ENCODE data around the gene MAT2B. TPM values are rescaled to one million over a fixed set of nuclear protein-coding genes. Genes with fewer than 3 reads are reported as not detected.

Gene MAT2B
- total RNA-seq, 2 donors from 2014 or later, result 63.4 to 86.7 TPM

DNA sequence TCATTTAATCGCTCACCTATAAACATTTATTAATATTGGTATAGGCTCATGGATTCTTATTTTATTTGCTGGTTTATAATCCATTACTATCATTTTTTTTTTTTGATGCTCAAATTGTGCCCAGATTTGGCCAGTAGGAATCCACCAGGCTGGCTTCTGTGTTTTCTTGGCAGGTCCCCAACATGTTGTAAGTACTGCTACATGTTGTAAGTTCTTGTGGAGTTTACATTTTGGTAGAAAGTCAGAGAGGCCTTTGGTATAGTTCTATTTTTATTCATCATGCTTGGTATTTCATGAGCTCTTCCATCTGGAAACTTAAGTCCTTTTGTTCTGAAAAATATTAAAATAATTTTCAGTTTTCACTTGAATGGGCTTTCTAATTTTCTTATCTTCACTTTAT is 47.1 kb downstream of the MAT2B start:
- intact Hi-C loops (cut with DNase I), result no loop called here

DNA sequence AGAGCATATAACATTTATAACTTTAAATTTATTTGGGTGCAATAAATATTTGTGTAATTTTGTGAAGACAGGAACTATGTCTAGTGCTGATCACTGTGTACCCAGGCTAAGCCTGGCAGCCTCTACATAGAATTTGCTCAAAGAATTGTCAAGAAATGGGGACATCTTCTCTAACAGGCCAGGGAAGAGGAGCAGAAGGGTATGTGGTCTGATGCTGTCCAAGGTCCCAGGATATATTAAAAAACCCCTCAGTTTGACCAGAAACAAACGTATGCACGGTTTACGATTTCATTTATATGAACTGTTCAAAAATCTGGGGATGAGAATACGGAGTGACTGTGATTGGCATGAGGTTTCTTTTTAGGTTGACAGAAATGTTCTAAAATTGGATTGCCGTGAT is 55.9 kb downstream of the MAT2B start:
- intact Hi-C loops (cut with DNase I), result loop anchor here (10.0 kb wide), 1 partner anchor 913 kb away; no protein-coding TSS in a partner anchor
- DNase-seq, result no peak
- H3K4me1 ChIP-seq, result no peaks in the 10 kb centered on the region

More for the DNA sequence above, 47.1 kb downstream of the MAT2B start:
- DNase-seq, result no peak
- H3K9ac ChIP-seq (ENCODE audit: low read depth in 2 of 2, low read length in 2 of 2), result no peak overlapping the region
- TF ChIP-seq, protein P1, sequence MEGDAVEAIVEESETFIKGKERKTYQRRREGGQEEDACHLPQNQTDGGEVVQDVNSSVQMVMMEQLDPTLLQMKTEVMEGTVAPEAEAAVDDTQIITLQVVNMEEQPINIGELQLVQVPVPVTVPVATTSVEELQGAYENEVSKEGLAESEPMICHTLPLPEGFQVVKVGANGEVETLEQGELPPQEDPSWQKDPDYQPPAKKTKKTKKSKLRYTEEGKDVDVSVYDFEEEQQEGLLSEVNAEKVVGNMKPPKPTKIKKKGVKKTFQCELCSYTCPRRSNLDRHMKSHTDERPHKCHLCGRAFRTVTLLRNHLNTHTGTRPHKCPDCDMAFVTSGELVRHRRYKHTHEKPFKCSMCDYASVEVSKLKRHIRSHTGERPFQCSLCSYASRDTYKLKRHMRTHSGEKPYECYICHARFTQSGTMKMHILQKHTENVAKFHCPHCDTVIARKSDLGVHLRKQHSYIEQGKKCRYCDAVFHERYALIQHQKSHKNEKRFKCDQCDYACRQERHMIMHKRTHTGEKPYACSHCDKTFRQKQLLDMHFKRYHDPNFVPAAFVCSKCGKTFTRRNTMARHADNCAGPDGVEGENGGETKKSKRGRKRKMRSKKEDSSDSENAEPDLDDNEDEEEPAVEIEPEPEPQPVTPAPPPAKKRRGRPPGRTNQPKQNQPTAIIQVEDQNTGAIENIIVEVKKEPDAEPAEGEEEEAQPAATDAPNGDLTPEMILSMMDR (IDR thresholded peaks at IDR 0.05), result no peak
- no peaks in the 10 kb centered on the region for H3K36me3 ChIP-seq
- H3K27me3 ChIP-seq, result no peaks in the 10 kb centered on the region
- H3K27ac ChIP-seq, result no peak overlapping the region
- no peak overlapping the region for H3K4me3 ChIP-seq
- H3K4me1 ChIP-seq, result no peaks in the 10 kb centered on the region
- H3K9me3 ChIP-seq, result no peaks in the 10 kb centered on the region

DNA sequence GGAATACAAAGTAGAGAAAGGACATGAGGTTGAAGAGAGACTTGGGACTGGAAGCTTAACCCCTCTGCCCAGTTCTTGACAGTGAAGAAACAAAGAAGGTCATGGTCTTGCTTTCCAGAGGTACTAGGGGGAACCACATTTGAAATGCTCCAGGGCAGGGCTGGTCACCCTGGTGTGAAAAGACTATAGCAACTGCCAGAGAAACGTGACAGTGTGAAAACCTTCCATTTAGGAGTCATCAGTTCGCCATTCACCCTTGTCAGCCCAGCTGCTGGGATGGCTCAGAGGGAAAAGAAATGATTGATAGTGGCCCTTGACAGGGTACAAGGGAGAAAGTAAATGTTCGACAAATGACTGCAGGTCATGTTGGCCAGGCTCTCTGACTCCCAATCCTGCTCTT is 56.7 kb downstream of the MAT2B start:
- no peaks in the 10 kb centered on the region for H3K9me3 ChIP-seq
- no peaks in the 10 kb centered on the region for H3K36me3 ChIP-seq
- no peaks in the 10 kb centered on the region for H3K4me1 ChIP-seq
- H3K9ac ChIP-seq (ENCODE audit: low read depth in 2 of 2, low read length in 2 of 2), result no peak overlapping the region
- H3K4me3 ChIP-seq, result no peak overlapping the region
- no peak overlapping the region for H3K27ac ChIP-seq
- TF ChIP-seq, protein P1 (IDR thresholded peaks at IDR 0.05), result no peak
- H3K27me3 ChIP-seq, result no peaks in the 10 kb centered on the region
- DNase-seq, result no peak
- intact Hi-C loops (cut with DNase I), result loop anchor here (2.0 to 10.0 kb wide), 2 partner anchors 135 to 913 kb away; no protein-coding TSS in a partner anchor

More for the DNA sequence above, 55.9 kb downstream of the MAT2B start:
- H3K4me3 ChIP-seq, result no peak overlapping the region
- TF ChIP-seq, protein P1 (IDR thresholded peaks at IDR 0.05), result no peak
- H3K27ac ChIP-seq, result no peak overlapping the region
- H3K9ac ChIP-seq (ENCODE audit: low read depth in 2 of 2, low read length in 2 of 2), result no peak overlapping the region
- no peaks in the 10 kb centered on the region for H3K36me3 ChIP-seq
- no peaks in the 10 kb centered on the region for H3K9me3 ChIP-seq
- H3K27me3 ChIP-seq, result no peaks in the 10 kb centered on the region

DNA sequence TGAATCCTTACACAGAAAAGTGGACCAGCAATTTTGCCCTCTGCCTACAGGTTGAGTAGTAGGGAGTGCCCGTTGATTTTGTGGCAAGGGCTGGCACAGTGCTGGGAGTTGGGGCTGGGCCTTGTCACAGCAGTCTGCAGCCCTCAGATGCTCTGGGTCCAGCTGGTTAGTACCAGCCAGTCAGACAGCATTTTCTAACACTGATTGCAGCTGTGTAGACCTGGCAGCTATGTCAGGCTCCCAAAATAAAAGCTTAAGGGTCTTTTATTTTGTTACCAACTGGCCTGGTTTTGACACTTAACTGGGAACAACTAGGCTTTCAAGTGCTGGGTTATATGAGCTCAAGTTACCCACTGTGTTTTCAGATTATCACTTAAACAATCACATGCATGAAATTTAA is 57.7 kb downstream of the MAT2B start:
- H3K27ac ChIP-seq, result no peak overlapping the region
- intact Hi-C loops (cut with DNase I), result loop anchor here (2.0 to 10.0 kb wide), 2 partner anchors 134 to 912 kb away; no protein-coding TSS in a partner anchor
- no peak overlapping the region for H3K9ac ChIP-seq (ENCODE audit: low read depth in 2 of 2, low read length in 2 of 2)
- no peaks in the 10 kb centered on the region for H3K4me1 ChIP-seq
- no peak overlapping the region for H3K4me3 ChIP-seq
- TF ChIP-seq, protein P1 (IDR thresholded peaks at IDR 0.05), result no peak
- no peak for DNase-seq
- no peaks in the 10 kb centered on the region for H3K27me3 ChIP-seq
- H3K36me3 ChIP-seq, result no peaks in the 10 kb centered on the region
- H3K9me3 ChIP-seq, result no peaks in the 10 kb centered on the region

DNA sequence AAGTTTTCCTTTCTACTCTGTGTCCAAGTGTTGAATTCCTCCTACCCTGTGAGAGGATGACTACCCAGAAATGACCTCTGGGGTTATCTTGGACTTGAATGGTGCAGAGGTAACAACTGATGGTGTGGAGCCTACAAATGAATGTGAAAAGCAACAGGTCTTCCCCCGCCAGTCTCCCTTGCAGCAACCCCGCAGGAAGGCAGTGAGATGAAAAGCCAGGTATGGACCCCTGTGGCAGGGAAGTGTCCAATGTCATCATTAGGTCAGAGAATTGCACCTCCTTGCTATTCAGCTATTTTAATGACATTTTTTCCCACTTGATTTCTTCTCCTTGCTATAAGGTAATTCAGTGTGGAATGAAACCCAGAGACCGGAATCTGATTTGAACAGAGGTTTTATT is 58.5 kb downstream of the MAT2B start:
- Histone ChIP-seq H3K27me3 (no peaks in the 10 kb centered on the region), H3K4me1 (no peaks in the 10 kb centered on the region), H3K9me3 (no peaks in the 10 kb centered on the region), H3K27ac (no peak overlapping the region), H3K9ac (ENCODE audit: low read depth in 2 of 2, low read length in 2 of 2) (no peak overlapping the region), H3K36me3 (no peaks in the 10 kb centered on the region), H3K4me3 (no peak overlapping the region)
- TF ChIP-seq, protein P1 (IDR thresholded peaks at IDR 0.05), result no peak
- no peak for DNase-seq
- intact Hi-C loops (cut with DNase I), result loop anchor here (2.0 to 10.0 kb wide), 3 partner anchors 133 to 939 kb away; no protein-coding TSS in a partner anchor

All from colonic mucosa (tissue), 4 donors.